Neural cell (in vitro differentiated cells): ENCODE results near the gene RITA1. TPM values are rescaled to one million over a fixed set of nuclear protein-coding genes. Genes with fewer than 3 reads are reported as not detected.

ENCODE experiments used
- H2AFZ ChIP-seq: fragments of 200-600, 300-800 bp; sonication (generic), shearing (Covaris generic); 2 replicates; pipeline ENCODE4 v1.6.0; 2014; ENCODE audit warnings: low read depth, mild to moderate bottlenecking, antibody characterized with exemption, low read length, moderate library complexity
- H3F3A ChIP-seq: fragments of 200-600 bp; shearing (Covaris generic); 2 replicates; pipeline ENCODE4 v1.6.1; 2016; ENCODE audit warnings: mild to moderate bottlenecking, moderate library complexity, mixed read lengths, antibody characterized with exemption, low read length; ENCODE audit not compliant: insufficient read depth, poor library complexity, severe bottlenecking
- H3K27ac ChIP-seq: fragments of 200-600, 300-800 bp; sonication (generic), shearing (Covaris generic); 2 replicates; pipeline ENCODE4 v1.5.1; 2014; ENCODE audit warnings: mild to moderate bottlenecking, low read length, moderate library complexity
- H3K27me3 ChIP-seq: fragments of 300-800, 200-600 bp; sonication (generic), shearing (Covaris generic); 2 replicates; pipeline ENCODE4 v1.6.0; 2014; ENCODE audit warnings: mild to moderate bottlenecking, low read depth, low read length, moderate library complexity; ENCODE audit not compliant: insufficient read depth
- H3K36me3 ChIP-seq: fragments of 300-800, 200-600 bp; sonication (generic), shearing (Covaris generic); 2 replicates; pipeline ENCODE4 v1.5.1; 2014; ENCODE audit warnings: mild to moderate bottlenecking, antibody characterized with exemption, low read length, moderate library complexity; ENCODE audit not compliant: insufficient read depth
- H3K4me2 ChIP-seq: fragments of 300-800, 200-600 bp; sonication (generic), shearing (Covaris generic); 2 replicates; pipeline ENCODE4 v1.6.0; 2014; ENCODE audit warnings: mild to moderate bottlenecking, low read length
- H3K4me3 ChIP-seq: fragments of 300-800, 200-600 bp; sonication (generic), shearing (Covaris generic); 2 replicates; pipeline ENCODE4 v1.5.1; 2014; ENCODE audit warnings: mild to moderate bottlenecking, low read length, moderate library complexity
- H3K79me2 ChIP-seq: fragments of 200-600 bp; shearing (Covaris generic); replicated peaks from 2 replicates; pipeline ENCODE4 v1.6.0; 2014; ENCODE audit warnings: mild to moderate bottlenecking, low read length, moderate library complexity; ENCODE audit not compliant: insufficient read depth
- H3K9ac ChIP-seq: fragments of 300-800, 200-600 bp; sonication (generic), shearing (Covaris generic); 2 replicates; pipeline ENCODE4 v1.6.1; 2016; ENCODE audit warnings: mild to moderate bottlenecking, low read length, mixed read lengths
- H3K9me2 ChIP-seq: fragments of 200-600 bp; shearing (Covaris generic); 2 replicates; pipeline ENCODE4 v1.6.1; 2016; ENCODE audit warnings: mild to moderate bottlenecking, low read length, mixed read lengths; ENCODE audit not compliant: insufficient read depth
- H3K9me3 ChIP-seq: fragments of 200-600, 300-800 bp; sonication (generic), shearing (Covaris generic); 2 replicates; pipeline ENCODE4 v1.6.1; 2016; ENCODE audit warnings: mild to moderate bottlenecking, mixed run types, low read length, moderate library complexity, mixed read lengths
- H4K20me1 ChIP-seq: fragments of 200-600 bp; shearing (Covaris generic); 2 replicates; pipeline ENCODE4 v1.6.1; 2016; ENCODE audit warnings: mild to moderate bottlenecking, mixed run types; ENCODE audit not compliant: insufficient read depth
- EP300 ChIP-seq: fragments of 450-650 bp; conservative IDR thresholded peaks from 2 replicates; pipeline ENCODE4 v1.6.1; 2014; ENCODE audit warnings: antibody characterized with exemption, mild to moderate bottlenecking, moderate library complexity; ENCODE audit not compliant: poor library complexity, severe bottlenecking
- EZH2 ChIP-seq: fragments of 200-600, 300-800 bp; shearing (Covaris generic), sonication (generic); IDR thresholded peaks from 2 replicates; pipeline ENCODE4 v1.6.1; 2014; ENCODE audit warnings: antibody characterized with exemption, low read length, borderline replicate concordance, mild to moderate bottlenecking; ENCODE audit not compliant: insufficient read depth, poor library complexity, severe bottlenecking
- MXI1 ChIP-seq: fragments of 450-650 bp; conservative IDR thresholded peaks from 2 replicates; pipeline ENCODE4 v1.6.1; 2014; ENCODE audit warnings: antibody characterized with exemption, mild to moderate bottlenecking; ENCODE audit not compliant: poor library complexity, severe bottlenecking
- POLR2AphosphoS5 ChIP-seq: IDR thresholded peaks from 2 replicates; pipeline ENCODE4 v1.6.1; 2012
- RAD21 ChIP-seq: fragments of 450-650 bp; conservative IDR thresholded peaks from 2 replicates; pipeline ENCODE4 v1.6.1; 2014; ENCODE audit warnings: antibody characterized with exemption, mild to moderate bottlenecking, moderate library complexity
- REST ChIP-seq: IDR thresholded peaks from 2 replicates; pipeline ENCODE4 v1.6.1; 2012; ENCODE audit warnings: borderline replicate concordance
- SMC3 ChIP-seq: fragments of 450-650 bp; conservative IDR thresholded peaks from 2 replicates; pipeline ENCODE4 v1.6.1; 2014; ENCODE audit warnings: antibody characterized with exemption, mild to moderate bottlenecking, moderate library complexity; ENCODE audit not compliant: poor library complexity
- TAF1 ChIP-seq: IDR thresholded peaks from 2 replicates; pipeline ENCODE4 v1.6.1; 2012; ENCODE audit warnings: low read depth
- polyA plus RNA-seq: library from polyadenylated mRNA; depleted of rRNA; stranded (reverse); fragments of >200 nt; gene quantifications from 2 replicates; pipeline ENCODE4 v1.2.3, GENCODE V29; 2014
- TF ChIP-seq, protein P1 (sequence below): fragments of 450-650 bp; IDR thresholded peaks from 2 replicates; pipeline ENCODE4 v1.5.1; 2014; ENCODE audit warnings: antibody characterized with exemption, mild to moderate bottlenecking, moderate library complexity; ENCODE audit not compliant: poor library complexity, severe bottlenecking

RITA1 gene
- polyA plus RNA-seq, 1 donor from 2014 or later: 23.3 TPM

- TF ChIP-seq EZH2 (no peak), TAF1 (no peak), SMC3 (no peak), RAD21 (no peak), POLR2AphosphoS5 (no peak), REST (no peak), EP300 (no peak), MXI1 (no peak)
- TF ChIP-seq, protein P1, sequence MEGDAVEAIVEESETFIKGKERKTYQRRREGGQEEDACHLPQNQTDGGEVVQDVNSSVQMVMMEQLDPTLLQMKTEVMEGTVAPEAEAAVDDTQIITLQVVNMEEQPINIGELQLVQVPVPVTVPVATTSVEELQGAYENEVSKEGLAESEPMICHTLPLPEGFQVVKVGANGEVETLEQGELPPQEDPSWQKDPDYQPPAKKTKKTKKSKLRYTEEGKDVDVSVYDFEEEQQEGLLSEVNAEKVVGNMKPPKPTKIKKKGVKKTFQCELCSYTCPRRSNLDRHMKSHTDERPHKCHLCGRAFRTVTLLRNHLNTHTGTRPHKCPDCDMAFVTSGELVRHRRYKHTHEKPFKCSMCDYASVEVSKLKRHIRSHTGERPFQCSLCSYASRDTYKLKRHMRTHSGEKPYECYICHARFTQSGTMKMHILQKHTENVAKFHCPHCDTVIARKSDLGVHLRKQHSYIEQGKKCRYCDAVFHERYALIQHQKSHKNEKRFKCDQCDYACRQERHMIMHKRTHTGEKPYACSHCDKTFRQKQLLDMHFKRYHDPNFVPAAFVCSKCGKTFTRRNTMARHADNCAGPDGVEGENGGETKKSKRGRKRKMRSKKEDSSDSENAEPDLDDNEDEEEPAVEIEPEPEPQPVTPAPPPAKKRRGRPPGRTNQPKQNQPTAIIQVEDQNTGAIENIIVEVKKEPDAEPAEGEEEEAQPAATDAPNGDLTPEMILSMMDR: no peak
- no peaks in the 10 kb centered on the region for H3K27me3 ChIP-seq
- H3K9me2 ChIP-seq: no peaks in the 10 kb centered on the region
- no peaks in the 10 kb centered on the region for H3F3A ChIP-seq
- peaks cover 6% of the 10 kb centered on the region for H3K9me3 ChIP-seq
- H4K20me1 ChIP-seq: no peaks in the 10 kb centered on the region
- H3K27ac ChIP-seq: no peak overlapping the region
- H3K4me3 ChIP-seq: no peak overlapping the region
- H3K36me3 ChIP-seq: no peaks in the 10 kb centered on the region
- H2AFZ ChIP-seq: no peak overlapping the region
- no peak overlapping the region for H3K9ac ChIP-seq
- H3K4me2 ChIP-seq: no peak overlapping the region
- H3K79me2 ChIP-seq: no peaks in the 10 kb centered on the region
These were observed 43.0 kb downstream of the RITA1 start for GRCh38 chr12:113228394-113229028.

DNA sequence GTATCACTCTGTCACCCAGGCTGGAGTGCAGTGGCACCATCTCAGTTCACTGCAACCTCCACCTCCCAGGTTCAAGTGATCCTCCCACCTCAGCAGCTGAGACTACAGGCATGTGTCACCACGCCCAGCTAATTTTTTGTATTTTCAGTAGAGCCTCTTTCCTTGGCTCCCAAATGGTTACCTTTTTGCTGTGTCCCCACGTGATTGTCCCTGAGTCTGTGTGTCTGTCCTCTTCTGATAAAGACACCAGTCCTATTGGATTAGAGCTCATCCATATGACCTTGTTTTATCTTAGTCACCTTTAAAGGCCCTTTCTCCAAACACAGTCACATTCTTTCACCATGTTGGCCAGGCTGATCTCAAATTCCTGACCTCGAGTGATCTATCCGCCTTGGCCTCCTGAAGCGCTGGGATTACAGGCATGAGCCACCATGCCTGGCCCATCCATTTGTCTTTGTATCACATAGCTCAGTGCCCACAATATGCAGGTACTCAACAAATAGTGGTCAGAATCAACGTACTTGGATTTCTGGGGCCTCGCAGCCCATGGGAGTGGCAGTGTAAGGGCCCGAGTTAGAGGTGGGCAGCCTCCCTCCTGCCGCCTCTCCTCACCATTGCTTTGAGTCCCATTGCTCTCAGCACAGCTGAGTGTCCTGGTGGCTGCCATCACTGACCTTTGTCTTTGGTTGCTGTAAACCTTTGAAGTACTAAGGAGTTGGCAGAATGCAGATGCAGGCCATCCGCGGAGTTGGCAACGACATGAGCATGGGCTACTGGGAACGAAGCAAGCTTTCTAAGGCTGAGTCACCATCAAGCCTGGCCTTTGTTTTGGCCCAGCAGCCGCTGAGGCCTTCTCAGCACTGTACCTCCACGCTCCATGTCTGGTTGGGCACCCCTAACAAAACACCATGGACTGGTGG lies 45.1 kb downstream of the RITA1 start:
- no peaks in the 10 kb centered on the region for H3K79me2 ChIP-seq
- H3K27ac ChIP-seq: no peak overlapping the region
- TF ChIP-seq TAF1 (no peak), EP300 (no peak), SMC3 (no peak), EZH2 (no peak), MXI1 (no peak), POLR2AphosphoS5 (no peak), RAD21 (no peak), REST (no peak)
- TF ChIP-seq, protein P1: no peak
- no peaks in the 10 kb centered on the region for H3K27me3 ChIP-seq
- H3K9me2 ChIP-seq: no peaks in the 10 kb centered on the region
- H3F3A ChIP-seq: no peaks in the 10 kb centered on the region
- H3K36me3 ChIP-seq: no peaks in the 10 kb centered on the region
- H4K20me1 ChIP-seq: no peaks in the 10 kb centered on the region
- no peak overlapping the region for H3K9ac ChIP-seq
- peaks cover 6% of the 10 kb centered on the region for H3K9me3 ChIP-seq
- no peak overlapping the region for H3K4me3 ChIP-seq
- H3K4me2 ChIP-seq: no peak overlapping the region
- H2AFZ ChIP-seq: no peak overlapping the region
